Endothelial cell of umbilical vein (primary cell): ENCODE results near the gene SLTM.

Experiments
- CTCF ChIP-seq, 2 donors: IDR thresholded peaks; 1 replicate in 1 of 2; 2 replicates in 1 of 2; pipeline ENCODE4 v1.5.1; 2011; ENCODE audit warnings: low read length in 2 of 2, mild to moderate bottlenecking in 2 of 2, moderate library complexity in 2 of 2, control low read depth in 1 of 2, inconsistent platforms in 1 of 2, low read depth in 1 of 2; ENCODE audit not compliant: insufficient read depth in 1 of 2; ENCODE audit errors: extremely low read depth in 1 of 2
- POLR2A ChIP-seq: IDR thresholded peaks from 2 replicates; pipeline ENCODE4 v1.6.1; 2012; ENCODE audit warnings: low read depth, mild to moderate bottlenecking, control low read depth, low read length
- POLR2AphosphoS5 ChIP-seq: IDR thresholded peaks from 2 replicates; pipeline ENCODE4 v1.6.1; 2012; ENCODE audit warnings: low read depth, mild to moderate bottlenecking, control low read depth, low read length, moderate library complexity; ENCODE audit not compliant: insufficient read depth

- TF ChIP-seq POLR2A (no peak), CTCF (IDR thresholded peaks at IDR 0.05; ENCODE audit: extremely low read depth in 1 of 2, insufficient read depth in 1 of 2, low read depth in 1 of 2, low read length in 2 of 2) (no peak), POLR2AphosphoS5 (no peak)
These were observed 94.0 kb downstream of the SLTM start for GRCh38 chr15:58839485-58839884.
